Neutrophil (primary cell): ENCODE data around the gene SLX4IP.

Source experiments
- H3K27ac ChIP-seq: fragments of 200-600 bp; sonication (generic); 2 replicates; pipeline ENCODE4 v1.5.1; 2016; ENCODE audit warnings: mild to moderate bottlenecking, moderate library complexity
- H3K27me3 ChIP-seq: fragments of 200-600 bp; sonication (generic); 2 replicates; pipeline ENCODE4 v1.6.0; 2016; ENCODE audit warnings: mild to moderate bottlenecking
- H3K36me3 ChIP-seq: fragments of 200-600 bp; sonication (generic); 2 replicates; pipeline ENCODE4 v1.5.1; 2017
- H3K4me1 ChIP-seq, 2 experiments: fragments of 200-600 bp in 1 of 2; sonication (generic) in 1 of 2; 1 replicate in 1 of 2; 2 replicates in 1 of 2; pipeline versions ENCODE4 v1.5.1 to v1.6.1; 2013 to 2016; ENCODE audit warnings: low read depth in 1 of 2, low read length in 1 of 2, mild to moderate bottlenecking in 1 of 2, moderate library complexity in 1 of 2; ENCODE audit not compliant: control insufficient read depth in 1 of 2, insufficient read depth in 1 of 2
- H3K4me3 ChIP-seq, 2 experiments: fragments of 200-600 bp in 1 of 2; sonication (generic) in 1 of 2; 1 replicate in 1 of 2; 2 replicates in 1 of 2; pipeline ENCODE4 v1.5.1; 2013 to 2016; ENCODE audit warnings: low read depth in 1 of 2, low read length in 1 of 2, mild to moderate bottlenecking in 1 of 2, moderate library complexity in 1 of 2
- H3K9me3 ChIP-seq: fragments of 200-600 bp; sonication (generic); 2 replicates; pipeline ENCODE4 v1.5.1; 2016
- TF ChIP-seq, protein P1 (sequence below): fragments of 200-600 bp; sonication (generic); IDR thresholded peaks from 2 replicates; pipeline ENCODE4 v1.5.1; 2016; ENCODE audit warnings: antibody characterized with exemption

The SLX4IP gene

DNA sequence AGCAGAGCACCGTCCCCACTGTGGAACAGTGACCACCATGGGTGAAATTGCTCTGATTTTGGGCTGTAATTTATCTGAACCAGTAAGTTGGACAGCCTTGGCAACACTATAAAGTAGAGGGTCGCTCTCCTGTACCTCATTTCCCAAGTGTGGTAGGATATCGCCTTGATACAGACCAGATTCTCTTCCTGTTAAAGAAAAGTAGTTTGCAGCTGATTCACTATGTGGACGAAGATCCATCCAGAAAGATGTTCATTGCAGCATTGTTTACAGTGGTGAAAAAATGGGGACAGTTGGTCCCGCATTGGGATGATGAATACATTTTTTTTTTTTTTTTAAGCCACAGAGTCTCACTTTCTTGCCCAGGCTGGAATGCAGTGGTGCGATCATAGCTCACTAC lies 74.3 kb downstream of the SLX4IP start:
- H3K4me1 ChIP-seq: peaks cover 72 to 97% of the 10 kb centered on the region in 2 experiments
- H3K27me3 ChIP-seq: no peaks in the 10 kb centered on the region
- H3K9me3 ChIP-seq: no peaks in the 10 kb centered on the region
- H3K27ac ChIP-seq: peak overlapping the region; percentile 64
- H3K36me3 ChIP-seq: no peaks in the 10 kb centered on the region
- TF ChIP-seq, protein P1, sequence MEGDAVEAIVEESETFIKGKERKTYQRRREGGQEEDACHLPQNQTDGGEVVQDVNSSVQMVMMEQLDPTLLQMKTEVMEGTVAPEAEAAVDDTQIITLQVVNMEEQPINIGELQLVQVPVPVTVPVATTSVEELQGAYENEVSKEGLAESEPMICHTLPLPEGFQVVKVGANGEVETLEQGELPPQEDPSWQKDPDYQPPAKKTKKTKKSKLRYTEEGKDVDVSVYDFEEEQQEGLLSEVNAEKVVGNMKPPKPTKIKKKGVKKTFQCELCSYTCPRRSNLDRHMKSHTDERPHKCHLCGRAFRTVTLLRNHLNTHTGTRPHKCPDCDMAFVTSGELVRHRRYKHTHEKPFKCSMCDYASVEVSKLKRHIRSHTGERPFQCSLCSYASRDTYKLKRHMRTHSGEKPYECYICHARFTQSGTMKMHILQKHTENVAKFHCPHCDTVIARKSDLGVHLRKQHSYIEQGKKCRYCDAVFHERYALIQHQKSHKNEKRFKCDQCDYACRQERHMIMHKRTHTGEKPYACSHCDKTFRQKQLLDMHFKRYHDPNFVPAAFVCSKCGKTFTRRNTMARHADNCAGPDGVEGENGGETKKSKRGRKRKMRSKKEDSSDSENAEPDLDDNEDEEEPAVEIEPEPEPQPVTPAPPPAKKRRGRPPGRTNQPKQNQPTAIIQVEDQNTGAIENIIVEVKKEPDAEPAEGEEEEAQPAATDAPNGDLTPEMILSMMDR: no peak
- H3K4me3 ChIP-seq: no peak overlapping the region

DNA sequence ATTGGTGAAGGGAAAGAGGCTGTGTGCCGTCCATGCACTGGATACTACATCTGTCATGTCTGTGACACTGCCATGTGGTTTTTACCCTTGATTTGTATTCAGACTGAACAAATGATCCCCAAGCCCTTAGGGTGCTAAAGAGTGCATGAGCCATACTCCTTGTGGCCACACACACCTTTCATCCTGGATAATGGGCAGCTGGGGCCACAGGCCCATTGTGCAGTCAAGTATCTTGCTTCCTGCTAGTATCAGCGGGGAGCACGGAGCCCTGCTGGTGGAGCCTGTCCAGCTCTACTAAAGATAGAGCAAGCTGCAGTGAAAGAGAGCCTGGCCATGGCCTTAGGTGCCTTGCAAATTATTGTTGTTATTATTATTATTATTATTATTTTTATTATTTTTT lies 75.1 kb downstream of the SLX4IP start:
- Histone ChIP-seq H3K9me3 (no peaks in the 10 kb centered on the region), H3K27me3 (no peaks in the 10 kb centered on the region), H3K36me3 (no peaks in the 10 kb centered on the region), H3K4me1 (peaks cover 69 to 96% of the 10 kb centered on the region in 2 experiments), H3K4me3 (no peak overlapping the region), H3K27ac (peak overlapping the region; percentile 34)
- TF ChIP-seq, protein P1: no peak

DNA sequence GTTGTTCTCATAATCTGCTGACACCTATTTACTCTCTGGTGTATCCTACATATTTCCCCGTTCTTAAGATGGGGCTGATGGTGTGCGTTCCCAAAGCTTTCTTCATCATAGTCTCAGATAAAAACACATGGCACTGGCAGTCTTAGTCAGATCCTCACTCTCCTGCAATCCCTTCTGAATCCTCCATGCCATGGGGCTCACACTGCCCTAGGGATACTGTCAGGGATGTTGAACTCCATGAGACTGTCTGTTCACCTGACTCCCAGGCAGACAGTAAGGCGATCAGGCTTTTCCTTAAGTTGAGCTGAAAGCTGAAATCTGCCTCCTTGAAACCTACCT lies 76.0 kb downstream of the SLX4IP start:
- H3K36me3 ChIP-seq: no peaks in the 10 kb centered on the region
- H3K27me3 ChIP-seq: no peaks in the 10 kb centered on the region
- peaks cover 60 to 94% of the 10 kb centered on the region in 2 experiments for H3K4me1 ChIP-seq
- TF ChIP-seq, protein P1: no peak
- peak overlapping the region; percentile 40 to 60 for H3K4me3 ChIP-seq
- H3K9me3 ChIP-seq: no peaks in the 10 kb centered on the region
- H3K27ac ChIP-seq: peak overlapping the region; percentile 95

DNA sequence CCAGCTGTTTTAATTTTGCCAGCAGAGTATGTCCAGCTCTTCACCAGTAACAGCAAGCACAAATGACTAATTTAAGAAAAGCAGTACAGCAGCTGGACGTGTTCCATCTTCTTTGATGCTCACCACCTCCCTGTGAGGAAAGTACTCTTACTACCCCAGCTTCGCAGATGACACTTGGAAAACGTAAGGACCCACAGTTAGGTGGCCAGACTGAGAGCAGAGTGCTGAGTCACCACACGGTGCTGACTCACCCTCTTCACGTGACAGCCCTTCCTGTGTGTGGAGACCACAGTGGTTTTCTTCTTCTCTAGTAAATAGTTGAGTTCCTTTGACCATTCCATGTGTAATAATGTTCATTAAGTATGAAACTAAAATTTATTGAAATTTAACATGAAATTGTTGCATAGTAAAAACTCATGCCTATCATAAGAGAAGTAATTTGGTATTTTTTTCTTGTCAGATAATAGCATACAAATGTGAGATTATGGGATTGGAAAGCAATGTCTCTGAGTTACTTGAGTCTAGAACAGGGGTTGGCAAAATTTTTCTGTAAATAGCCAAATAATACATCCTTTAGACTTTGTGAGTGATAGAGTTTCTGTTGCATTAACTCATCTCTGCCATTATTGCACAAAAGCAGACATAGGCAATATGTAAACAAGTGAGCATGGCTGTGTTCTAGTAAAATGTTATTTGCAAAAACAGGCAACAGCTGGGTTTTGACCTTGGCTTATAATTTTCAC lies 76.6 kb downstream of the SLX4IP start:
- TF ChIP-seq, protein P1: peak; percentile 17
- Histone ChIP-seq H3K27me3 (no peaks in the 10 kb centered on the region), H3K4me3 (peak overlapping the region; percentile 40 to 60), H3K9me3 (no peaks in the 10 kb centered on the region), H3K27ac (peak overlapping the region; percentile 95), H3K4me1 (peaks cover 54 to 89% of the 10 kb centered on the region in 2 experiments), H3K36me3 (no peaks in the 10 kb centered on the region)

DNA sequence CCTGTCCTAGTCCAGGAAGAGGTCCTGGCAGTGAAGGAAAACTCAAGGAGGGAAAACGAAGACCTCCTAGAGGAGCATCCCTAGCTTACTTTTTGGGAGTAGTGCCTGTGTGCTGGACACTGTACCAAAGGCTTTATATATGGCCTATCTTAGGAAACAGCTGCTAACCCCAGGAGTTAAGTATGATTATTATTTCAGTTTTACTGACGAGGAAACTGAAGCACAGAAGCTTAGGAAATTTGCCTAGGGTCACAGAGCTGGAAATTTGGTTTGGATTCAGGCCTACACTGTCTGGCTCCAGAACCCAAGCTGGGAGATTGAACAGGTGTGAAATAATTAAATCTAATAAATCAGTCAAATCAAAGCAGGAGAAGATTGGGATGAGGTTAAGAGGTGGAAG lies 78.0 kb downstream of the SLX4IP start:
- Histone ChIP-seq H3K4me3 (no peak overlapping the region), H3K4me1 (peaks cover 45 to 75% of the 10 kb centered on the region in 2 experiments), H3K9me3 (no peaks in the 10 kb centered on the region), H3K27ac (peak overlapping the region; percentile 75), H3K36me3 (no peaks in the 10 kb centered on the region), H3K27me3 (no peaks in the 10 kb centered on the region)
- TF ChIP-seq, protein P1: no peak
